Fibroblast of mammary gland (primary cell): ENCODE data around the gene FHIT.

Experiments used
- DNase-seq: peaks from one replicate; pipeline ENCODE4 v3.0.0-alpha.2; 2010; ENCODE audit warnings: low read depth
- H3K4me3 ChIP-seq: 2 replicates; pipeline ENCODE4 v1.5.1; 2011; ENCODE audit warnings: low read depth, mild to moderate bottlenecking, low read length, moderate library complexity; ENCODE audit not compliant: control insufficient read depth
- TF ChIP-seq, protein P1 (sequence below): conservative IDR thresholded peaks from 2 replicates; pipeline ENCODE4 v1.5.1; 2011; ENCODE audit warnings: low read depth, low read length, inconsistent platforms; ENCODE audit not compliant: control insufficient read depth, insufficient read depth

FHIT gene

DNA sequence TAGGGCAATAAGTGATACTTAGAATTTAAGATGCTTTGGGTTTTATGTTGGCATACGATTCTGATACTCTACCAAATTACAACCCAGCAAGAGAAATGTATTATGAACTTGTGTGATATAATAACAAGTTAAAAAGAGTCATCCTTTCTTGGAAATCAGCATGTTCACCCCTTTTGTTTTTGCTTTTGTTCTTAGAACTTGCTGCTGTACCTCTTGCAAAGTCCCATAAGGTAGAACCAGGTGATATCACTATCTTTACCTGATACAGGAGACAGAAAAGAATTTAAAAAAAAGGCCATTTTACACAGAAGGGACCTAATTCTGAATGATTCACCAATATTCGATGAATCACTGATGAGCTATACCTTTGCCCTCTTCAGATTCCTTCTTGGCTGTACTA is 810.4 kb downstream of the FHIT start:
- TF ChIP-seq, protein P1, sequence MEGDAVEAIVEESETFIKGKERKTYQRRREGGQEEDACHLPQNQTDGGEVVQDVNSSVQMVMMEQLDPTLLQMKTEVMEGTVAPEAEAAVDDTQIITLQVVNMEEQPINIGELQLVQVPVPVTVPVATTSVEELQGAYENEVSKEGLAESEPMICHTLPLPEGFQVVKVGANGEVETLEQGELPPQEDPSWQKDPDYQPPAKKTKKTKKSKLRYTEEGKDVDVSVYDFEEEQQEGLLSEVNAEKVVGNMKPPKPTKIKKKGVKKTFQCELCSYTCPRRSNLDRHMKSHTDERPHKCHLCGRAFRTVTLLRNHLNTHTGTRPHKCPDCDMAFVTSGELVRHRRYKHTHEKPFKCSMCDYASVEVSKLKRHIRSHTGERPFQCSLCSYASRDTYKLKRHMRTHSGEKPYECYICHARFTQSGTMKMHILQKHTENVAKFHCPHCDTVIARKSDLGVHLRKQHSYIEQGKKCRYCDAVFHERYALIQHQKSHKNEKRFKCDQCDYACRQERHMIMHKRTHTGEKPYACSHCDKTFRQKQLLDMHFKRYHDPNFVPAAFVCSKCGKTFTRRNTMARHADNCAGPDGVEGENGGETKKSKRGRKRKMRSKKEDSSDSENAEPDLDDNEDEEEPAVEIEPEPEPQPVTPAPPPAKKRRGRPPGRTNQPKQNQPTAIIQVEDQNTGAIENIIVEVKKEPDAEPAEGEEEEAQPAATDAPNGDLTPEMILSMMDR, result no peak
- no peak for DNase-seq
- no peak overlapping the region for H3K4me3 ChIP-seq

DNA sequence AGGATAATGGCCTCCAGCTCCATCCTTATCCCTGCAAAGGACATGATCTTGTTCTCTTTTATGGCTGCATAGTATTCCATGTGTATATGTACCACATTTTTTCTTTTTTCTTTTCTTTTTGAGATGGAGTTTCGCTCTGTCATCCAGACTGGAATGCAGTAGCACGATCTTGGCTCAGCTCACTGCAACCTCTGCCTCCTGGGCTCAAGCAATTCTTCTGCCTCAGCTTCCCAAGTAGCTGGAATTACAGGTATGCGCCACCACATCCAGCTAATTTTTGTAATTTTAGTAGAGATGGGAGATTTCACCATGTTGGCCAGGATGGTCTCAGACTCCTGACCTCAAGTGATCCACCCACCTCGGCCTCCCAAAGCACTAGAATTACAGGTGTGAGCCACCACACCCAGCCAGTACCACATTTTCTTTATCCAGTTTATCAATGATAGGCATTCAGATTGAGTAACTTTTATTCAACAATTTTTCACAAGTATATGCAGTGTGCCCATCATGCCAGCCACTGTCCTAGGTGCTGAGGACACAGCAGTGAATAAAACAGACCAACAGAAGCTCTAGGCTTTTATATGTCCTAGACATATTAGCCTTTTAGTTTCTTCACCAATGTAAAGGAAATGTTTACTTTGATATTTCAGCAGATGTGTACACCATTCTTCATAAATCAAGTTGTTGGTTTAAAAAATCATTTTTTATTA is 815.2 kb downstream of the FHIT start:
- no peak overlapping the region for H3K4me3 ChIP-seq
- DNase-seq, result no peak
- TF ChIP-seq, protein P1, result no peak

DNA sequence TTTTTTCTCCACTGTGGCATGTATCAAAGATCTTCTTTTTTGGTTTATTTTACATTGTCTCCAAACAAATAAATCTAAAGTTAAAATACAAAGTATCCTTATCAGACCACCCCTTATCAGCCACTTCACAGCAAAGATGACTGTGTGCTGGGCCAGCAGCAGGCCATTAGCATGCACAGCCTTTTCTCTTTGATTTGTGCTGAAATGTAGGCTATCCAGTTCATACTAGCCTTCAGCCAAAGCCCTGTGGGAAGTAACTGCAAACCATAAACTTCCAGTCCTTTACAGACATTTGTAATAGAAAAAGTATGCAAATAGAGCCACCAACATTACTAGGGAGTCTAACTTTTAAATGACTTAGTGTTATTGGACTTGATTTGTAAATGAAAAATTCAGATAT is 816.3 kb downstream of the FHIT start:
- no peak for DNase-seq
- TF ChIP-seq, protein P1, result no peak
- H3K4me3 ChIP-seq, result no peak overlapping the region

DNA sequence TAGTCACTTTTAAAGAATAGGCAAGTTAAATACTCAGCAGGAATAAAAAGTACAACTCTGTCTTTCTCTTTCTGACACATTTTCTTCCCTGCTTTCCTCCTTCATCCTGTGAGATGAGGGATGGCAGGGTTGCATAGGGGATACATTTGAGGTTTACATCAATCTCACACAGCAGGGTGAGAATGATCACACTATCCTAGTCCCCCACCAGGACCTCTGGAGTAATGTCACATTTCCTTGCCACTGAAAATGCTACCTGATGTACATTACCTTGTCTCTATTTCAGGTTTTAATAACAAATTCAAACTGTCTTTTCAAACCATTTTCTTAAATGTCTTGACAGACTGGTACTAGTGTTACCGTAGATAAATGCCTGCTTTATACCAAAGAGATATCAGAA is 816.9 kb downstream of the FHIT start:
- TF ChIP-seq, protein P1, result no peak
- no peak overlapping the region for H3K4me3 ChIP-seq
- DNase-seq, result no peak

DNA sequence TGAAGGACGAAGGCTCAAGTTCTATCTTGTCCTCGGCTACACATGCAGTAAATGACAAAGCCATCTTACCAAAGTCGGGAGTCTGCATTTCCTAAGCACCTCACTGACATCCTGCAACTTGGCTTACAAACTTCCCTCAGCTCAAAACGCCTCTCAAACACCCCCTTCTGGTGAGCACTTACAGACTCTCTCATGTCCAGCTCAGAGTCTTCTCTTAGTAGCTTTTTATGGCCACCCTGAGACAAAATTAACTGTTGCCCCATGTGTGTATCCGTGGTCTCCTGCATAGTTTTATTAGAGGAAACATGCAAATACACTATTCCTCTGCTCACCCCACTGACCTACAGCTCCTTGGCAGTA is 819.7 kb downstream of the FHIT start:
- TF ChIP-seq, protein P1, result peak; percentile 27
- H3K4me3 ChIP-seq, result no peak overlapping the region
- DNase-seq, result peak; percentile 15

DNA sequence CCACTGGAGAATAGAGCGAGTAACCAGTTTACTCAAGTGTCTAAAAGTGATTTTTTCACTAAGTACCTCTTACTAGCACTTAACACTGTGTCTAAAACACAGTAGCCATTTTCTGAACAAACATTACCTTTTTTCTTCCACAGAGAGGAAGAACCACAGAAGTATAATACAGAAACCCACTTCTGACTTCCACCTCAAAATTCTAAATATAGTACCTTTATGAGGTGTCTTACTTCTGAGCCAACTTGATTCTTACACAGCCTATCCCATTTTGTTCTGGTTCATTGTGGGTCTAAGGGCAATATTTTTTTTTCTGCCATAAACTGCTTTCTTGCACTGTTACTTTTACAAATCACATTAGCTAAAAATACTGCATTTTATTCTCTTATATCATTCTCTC is 821.0 kb downstream of the FHIT start:
- DNase-seq, result no peak
- TF ChIP-seq, protein P1, result no peak
- H3K4me3 ChIP-seq, result no peak overlapping the region

DNA sequence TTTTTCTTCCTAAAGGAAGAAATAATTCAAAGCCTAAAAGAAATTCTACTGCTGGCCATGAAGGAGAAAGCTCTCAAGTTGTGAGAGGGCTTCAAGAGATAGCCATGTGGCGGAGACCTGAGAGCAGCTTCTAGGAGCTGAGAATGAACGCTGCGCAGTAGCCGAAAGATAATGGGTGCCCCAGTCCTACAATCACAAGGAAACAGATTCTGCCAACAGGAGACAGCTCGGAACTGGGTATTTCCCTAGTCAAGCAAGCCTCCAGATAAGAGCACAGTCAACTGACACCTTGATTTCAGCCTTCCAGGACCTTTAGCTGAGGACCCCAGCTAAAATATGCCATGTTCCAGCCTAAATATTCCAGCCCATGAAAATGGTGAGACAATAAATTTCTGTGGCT is 824.1 kb downstream of the FHIT start:
- no peak for DNase-seq
- TF ChIP-seq, protein P1, result no peak
- H3K4me3 ChIP-seq, result no peak overlapping the region
